ENCODE data around the gene CPE.

CPE gene

GRCh38 chr4:165516281-165516833, 137.5 kb downstream of the CPE start:
- DNase-seq, result no peak

DNA sequence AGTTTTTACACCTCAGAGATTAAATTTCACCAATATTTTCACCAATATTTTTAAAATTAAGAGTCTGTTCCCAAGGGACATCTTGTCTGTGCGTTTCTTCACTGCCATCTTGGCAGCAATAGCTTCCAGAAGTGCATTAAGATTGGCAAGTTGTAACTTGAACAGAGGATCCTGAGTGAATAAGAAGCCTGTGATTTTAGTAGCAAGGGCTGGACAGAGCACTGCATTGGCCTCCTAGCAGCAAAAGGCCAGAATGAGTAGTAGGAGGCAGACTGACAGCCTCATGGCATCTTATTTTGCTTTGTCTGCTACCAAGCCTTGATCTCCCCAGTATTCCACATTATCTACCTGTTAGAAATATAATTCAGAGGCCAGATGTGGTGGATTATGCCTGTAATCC, 138.4 kb downstream of the CPE start:
- no peak for DNase-seq

DNA sequence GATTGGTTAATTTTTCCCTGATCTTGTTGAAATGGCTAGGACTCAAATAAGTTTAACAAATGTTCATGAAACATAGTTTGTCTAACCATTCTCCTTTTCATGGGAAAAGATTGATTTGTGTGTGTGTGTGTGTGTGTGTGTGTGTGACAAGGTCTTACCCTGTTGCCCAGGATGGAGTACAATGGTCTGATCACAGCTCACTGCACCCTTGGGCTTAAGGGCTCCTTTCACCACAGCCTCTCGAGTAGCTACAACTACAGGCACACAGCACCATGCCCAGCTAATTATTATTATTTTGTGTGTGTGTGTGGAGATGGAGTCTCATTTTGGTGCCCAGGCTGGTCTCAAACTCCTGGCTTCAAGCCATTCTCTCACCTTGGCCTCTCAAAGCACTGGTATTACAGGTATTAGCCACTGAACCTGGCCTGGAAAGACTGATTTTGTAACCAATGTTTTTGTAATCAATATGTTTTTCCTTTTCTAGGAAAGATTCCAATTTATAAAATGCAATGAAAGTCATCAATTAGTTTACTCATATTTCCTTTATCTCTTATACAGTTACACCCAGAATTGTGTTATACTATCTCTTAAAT, 139.3 kb downstream of the CPE start:
- no peak for DNase-seq

- DNase-seq, result no peak
Measured at GRCh38 chr4:165518686-165519085, 139.9 kb downstream of the CPE start.

GRCh38 chr4:165519591-165519990, 140.8 kb downstream of the CPE start:
- DNase-seq, result no peak

- DNase-seq, result no peak
Measured at GRCh38 chr4:165520086-165520485, 141.3 kb downstream of the CPE start.

GRCh38 chr4:165522050-165522449, 143.2 kb downstream of the CPE start:
- no peak for DNase-seq

DNA sequence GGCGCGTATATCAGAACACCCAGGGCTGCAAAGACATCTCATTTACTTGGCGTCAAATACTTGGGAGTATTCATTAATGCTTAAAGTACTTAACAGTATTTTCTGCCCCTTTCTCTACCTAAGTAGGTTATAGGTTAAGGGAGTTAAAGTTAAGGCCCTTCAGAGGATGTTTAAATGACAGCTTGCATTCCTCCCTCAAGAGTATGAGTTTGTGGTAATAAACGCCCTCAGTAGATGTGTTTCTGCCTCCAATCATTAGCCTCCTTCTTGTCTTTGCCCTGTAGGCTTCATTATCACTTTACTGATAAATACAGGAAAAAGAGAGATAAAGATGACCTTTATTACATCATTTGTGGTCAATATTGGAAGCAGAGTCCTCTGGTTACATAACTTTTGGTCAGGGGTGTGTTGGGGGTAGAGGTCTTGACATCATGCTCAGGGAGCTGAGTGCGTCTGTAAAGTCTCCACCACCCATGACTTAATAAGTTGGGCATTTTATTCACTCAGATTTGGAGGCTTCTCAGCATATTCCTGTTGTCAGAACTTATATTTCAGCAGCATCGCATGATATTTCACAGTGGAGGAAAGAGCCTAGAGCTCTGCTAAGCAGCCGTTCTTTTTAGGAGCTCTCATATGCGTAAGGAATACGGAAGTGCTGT, 145.9 kb downstream of the CPE start:
- DNase-seq, result no peak

DNA sequence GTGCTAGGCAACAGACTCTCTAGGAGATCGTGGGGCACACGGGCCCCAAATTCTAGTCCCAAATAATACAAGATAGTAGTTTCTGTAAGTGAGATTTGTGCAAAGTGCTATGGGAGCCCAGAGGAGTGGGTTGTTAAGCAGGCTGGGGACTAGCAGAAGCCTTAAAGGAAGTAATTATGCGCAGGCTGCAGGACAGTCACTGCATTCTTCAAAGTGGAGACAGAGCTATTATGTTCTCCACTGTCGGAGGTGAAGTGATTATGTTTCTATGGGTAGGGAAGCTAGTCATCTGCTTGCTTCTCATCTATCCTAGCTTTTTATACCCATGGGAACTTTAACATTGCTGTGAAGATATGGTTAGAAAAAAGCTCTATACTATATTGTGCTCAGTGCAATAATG, 154.2 kb downstream of the CPE start:
- DNase-seq, result no peak

GRCh38 chr4:165537028-165537648, 158.3 kb downstream of the CPE start:
- DNase-seq, result no peak

- DNase-seq, result no peak
Measured at GRCh38 chr4:165539801-165540200, 161.0 kb downstream of the CPE start.

DNA sequence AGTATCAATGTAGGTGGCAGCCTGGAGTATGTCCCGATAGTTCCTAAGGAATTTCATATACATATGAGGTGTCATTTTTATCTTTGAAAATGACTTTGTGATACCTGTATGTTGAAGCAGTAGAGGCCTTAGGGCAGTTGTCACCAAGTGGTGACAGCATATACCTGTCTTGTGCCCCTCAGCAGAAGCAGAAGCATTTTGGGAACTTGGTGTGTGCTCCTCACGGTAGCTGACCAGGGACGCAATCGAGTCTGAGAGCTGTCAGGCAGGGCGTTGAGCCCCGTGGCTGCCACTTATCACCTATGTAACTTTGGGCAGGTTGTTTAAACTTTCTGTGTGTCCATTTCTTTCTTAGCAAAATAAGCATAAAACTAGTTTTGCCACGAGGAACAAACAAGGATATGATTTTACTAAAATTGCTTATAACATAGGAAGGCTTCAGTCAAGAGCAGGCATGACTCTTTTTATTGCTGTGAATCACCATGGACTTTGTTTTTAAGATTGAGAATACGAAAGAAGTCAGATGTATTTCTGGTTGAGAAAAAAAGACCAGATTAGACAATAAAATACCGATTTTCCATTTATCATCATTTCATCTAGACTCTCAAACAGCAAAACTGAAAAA, 161.5 kb downstream of the CPE start:
- DNase-seq, result no peak

- no peak for DNase-seq
Measured at GRCh38 chr4:165541851-165542459, 163.1 kb downstream of the CPE start.

DNA sequence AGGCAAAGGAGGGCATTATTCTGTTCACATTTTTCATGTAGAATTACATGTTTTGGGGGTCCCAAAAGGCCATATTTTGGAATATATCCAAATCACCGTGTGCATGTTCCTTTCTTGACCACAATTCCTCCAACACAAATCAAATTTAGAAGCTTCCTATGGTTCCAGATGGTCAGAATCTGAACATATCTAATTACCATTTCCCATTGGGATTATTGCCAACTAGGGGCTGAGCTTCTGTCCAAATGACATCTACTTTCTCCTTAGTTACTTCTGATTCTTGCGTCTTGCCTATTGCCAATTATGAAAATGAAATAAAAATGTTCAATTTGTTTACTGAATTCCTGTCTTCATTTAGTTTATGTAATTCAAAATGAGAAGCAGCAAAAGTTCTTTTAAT, 163.7 kb downstream of the CPE start:
- DNase-seq, result no peak
